PC-3 (cell line): ENCODE measurements around the gene C15orf40. TPM values are rescaled to one million over a fixed set of nuclear protein-coding genes. Genes with fewer than 3 reads are reported as not detected.

ENCODE experiments used
- ATAC-seq: fragments of 200-7000 bp; cut with Tn5 transposase; 2 replicates; pipeline ENCODE4 v1.9.1; 2020; ENCODE audit warnings: mild to moderate bottlenecking, moderate library complexity
- BruUV-seq: library from RNA; stranded (reverse); fragments of 400-500 nt; replicated peaks from 2 replicates; lab custom pipeline; 2021; lab: Mats Ljungman, UMichigan
- CTCF ChIA-PET: fragments of 300-600 bp; sonication (Branson Sonifier 250); formaldehyde crosslinking; loops from one replicate; lab custom pipeline; 2022; ENCODE audit warnings: antibody characterized with exemption; lab: Charles Lee
- POLR2A ChIA-PET: fragments of 300-600 bp; sonication (Branson Sonifier 250); formaldehyde crosslinking; loops from one replicate; lab custom pipeline; 2022; ENCODE audit warnings: antibody characterized with exemption; ENCODE audit not compliant: unreplicated experiment; lab: Charles Lee
- DNase-seq: peaks from one replicate; pipeline ENCODE4 v3.0.0-alpha.2; 2015
- H2AFZ ChIP-seq: fragments of 300-600 bp; sonication (generic); 2 replicates; pipeline ENCODE4 v1.6.0; 2016; ENCODE audit warnings: antibody characterized with exemption, low read length
- H3F3A ChIP-seq: fragments of 300-600 bp; sonication (generic); one replicate; pipeline ENCODE4 v1.6.0; 2017; ENCODE audit warnings: antibody characterized with exemption, low read length, control low read depth, mild to moderate bottlenecking; ENCODE audit not compliant: unreplicated experiment
- H3K27ac ChIP-seq: fragments of 300-600 bp; sonication (generic); 2 replicates; pipeline ENCODE4 v1.5.1; 2016; ENCODE audit warnings: mild to moderate bottlenecking, low read length
- H3K27me3 ChIP-seq: fragments of 300-600 bp; sonication (generic); 2 replicates; pipeline ENCODE4 v1.6.1; 2016; ENCODE audit warnings: low read length, mixed read lengths
- H3K36me3 ChIP-seq: fragments of 300-600 bp; sonication (generic); 2 replicates; pipeline ENCODE4 v1.6.1; 2016; ENCODE audit warnings: low read depth, mixed run types, low read length, mixed read lengths
- H3K4me1 ChIP-seq: fragments of 300-600 bp; sonication (generic); 2 replicates; pipeline ENCODE4 v1.5.1; 2016; ENCODE audit warnings: low read length; ENCODE audit not compliant: insufficient read depth
- H3K4me2 ChIP-seq: fragments of 300-600 bp; sonication (generic); 2 replicates; pipeline ENCODE4 v1.6.0; 2016; ENCODE audit warnings: low read length
- H3K4me3 ChIP-seq: fragments of 300-600 bp; sonication (generic); 2 replicates; pipeline ENCODE4 v1.5.1; 2016; ENCODE audit warnings: mild to moderate bottlenecking, low read length, mixed read lengths
- H3K79me2 ChIP-seq: fragments of 300-600 bp; sonication (generic); 2 replicates; pipeline ENCODE4 v1.6.1; 2017; ENCODE audit warnings: low read length, mixed read lengths
- H3K9ac ChIP-seq: fragments of 300-600 bp; sonication (generic); 2 replicates; pipeline ENCODE4 v1.6.0; 2016; ENCODE audit warnings: mild to moderate bottlenecking, low read length
- H3K9me2 ChIP-seq: fragments of 300-600 bp; sonication (generic); replicated peaks from 2 replicates; pipeline ENCODE4 v1.6.1; 2016; ENCODE audit warnings: mixed run types, low read length, mixed read lengths
- H3K9me3 ChIP-seq: fragments of 300-600 bp; sonication (generic); 2 replicates; pipeline ENCODE4 v1.6.1; 2016; ENCODE audit warnings: low read length, mixed read lengths
- H4K20me1 ChIP-seq: fragments of 300-600 bp; sonication (generic); 2 replicates; pipeline ENCODE4 v1.6.1; 2016; ENCODE audit warnings: low read length, mixed read lengths
- EZH2 ChIP-seq: fragments of 300-600 bp; sonication (generic); IDR thresholded peaks from one replicate; pipeline ENCODE4 v1.6.1; 2017; ENCODE audit warnings: antibody characterized with exemption, mild to moderate bottlenecking, low read length; ENCODE audit not compliant: unreplicated experiment
- EZH2phosphoT487 ChIP-seq: fragments of 300-600 bp; sonication (generic); IDR thresholded peaks from 2 replicates; pipeline ENCODE4 v1.6.1; 2018; ENCODE audit warnings: mild to moderate bottlenecking, antibody characterized with exemption, low read length, borderline replicate concordance
- intact Hi-C: fragments of 100-400 bp; cut with micrococcal nuclease; formaldehyde crosslinking; loops from 2 replicates; pipeline ENCODE4 v1.9.0; 2023
- total RNA-seq: library from RNA; depleted of rRNA; stranded (reverse); fragments of >200 nt; gene quantifications from 2 replicates; pipeline ENCODE4 v1.2.3, GENCODE V29; 2014
- TF ChIP-seq, protein P1 (sequence below): fragments of 300-600 bp; sonication (generic); conservative IDR thresholded peaks from 2 replicates; pipeline ENCODE4 v1.5.1; 2017; ENCODE audit warnings: antibody characterized with exemption, low read depth, mild to moderate bottlenecking, low read length

The C15orf40 gene
- total RNA-seq, 1 experiment from 2014 or later: 25.8 TPM

DNA sequence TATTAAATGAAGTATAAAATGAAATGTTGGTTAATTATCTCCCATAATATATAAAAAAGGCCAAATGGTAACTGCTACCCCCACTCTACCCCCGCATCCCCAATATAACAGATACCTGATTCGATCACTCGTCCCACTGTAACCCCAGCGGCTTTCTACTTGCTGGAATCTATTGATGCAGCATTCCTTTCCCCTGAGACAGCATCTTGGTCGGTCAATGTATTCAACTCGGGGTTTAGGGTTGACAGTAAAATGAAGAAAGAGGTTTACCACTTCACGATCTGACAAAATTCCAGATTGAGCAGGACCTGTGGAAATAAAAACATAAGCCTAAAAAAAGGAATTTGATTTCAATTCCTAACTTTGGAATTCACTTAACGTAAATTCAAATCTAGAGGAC lies 18.6 kb upstream of the C15orf40 start:
- DNase-seq (no peak), ATAC-seq (no peak)
- Histone ChIP-seq H4K20me1 (no peaks in the 10 kb centered on the region), H3K9ac (no peak overlapping the region), H3K9me3 (no peaks in the 10 kb centered on the region), H3K27ac (no peak overlapping the region), H3K4me1 (no peaks in the 10 kb centered on the region), H3K4me2 (no peak overlapping the region), H3K9me2 (no peaks in the 10 kb centered on the region), H3K36me3 (peaks cover 17% of the 10 kb centered on the region), H2AFZ (no peak overlapping the region), H3K27me3 (no peaks in the 10 kb centered on the region), H3K79me2 (peaks cover 41% of the 10 kb centered on the region), H3F3A (no peaks in the 10 kb centered on the region), H3K4me3 (no peak overlapping the region)
- POLR2A ChIA-PET: no interaction called here
- CTCF ChIA-PET: no interaction called here
- no peak for TF ChIP-seq EZH2phosphoT487
- TF ChIP-seq, protein P1, sequence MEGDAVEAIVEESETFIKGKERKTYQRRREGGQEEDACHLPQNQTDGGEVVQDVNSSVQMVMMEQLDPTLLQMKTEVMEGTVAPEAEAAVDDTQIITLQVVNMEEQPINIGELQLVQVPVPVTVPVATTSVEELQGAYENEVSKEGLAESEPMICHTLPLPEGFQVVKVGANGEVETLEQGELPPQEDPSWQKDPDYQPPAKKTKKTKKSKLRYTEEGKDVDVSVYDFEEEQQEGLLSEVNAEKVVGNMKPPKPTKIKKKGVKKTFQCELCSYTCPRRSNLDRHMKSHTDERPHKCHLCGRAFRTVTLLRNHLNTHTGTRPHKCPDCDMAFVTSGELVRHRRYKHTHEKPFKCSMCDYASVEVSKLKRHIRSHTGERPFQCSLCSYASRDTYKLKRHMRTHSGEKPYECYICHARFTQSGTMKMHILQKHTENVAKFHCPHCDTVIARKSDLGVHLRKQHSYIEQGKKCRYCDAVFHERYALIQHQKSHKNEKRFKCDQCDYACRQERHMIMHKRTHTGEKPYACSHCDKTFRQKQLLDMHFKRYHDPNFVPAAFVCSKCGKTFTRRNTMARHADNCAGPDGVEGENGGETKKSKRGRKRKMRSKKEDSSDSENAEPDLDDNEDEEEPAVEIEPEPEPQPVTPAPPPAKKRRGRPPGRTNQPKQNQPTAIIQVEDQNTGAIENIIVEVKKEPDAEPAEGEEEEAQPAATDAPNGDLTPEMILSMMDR: no peak
- TF ChIP-seq EZH2: no peak
- no TSS peak for BruUV-seq
- intact Hi-C loops: no loop called here

DNA sequence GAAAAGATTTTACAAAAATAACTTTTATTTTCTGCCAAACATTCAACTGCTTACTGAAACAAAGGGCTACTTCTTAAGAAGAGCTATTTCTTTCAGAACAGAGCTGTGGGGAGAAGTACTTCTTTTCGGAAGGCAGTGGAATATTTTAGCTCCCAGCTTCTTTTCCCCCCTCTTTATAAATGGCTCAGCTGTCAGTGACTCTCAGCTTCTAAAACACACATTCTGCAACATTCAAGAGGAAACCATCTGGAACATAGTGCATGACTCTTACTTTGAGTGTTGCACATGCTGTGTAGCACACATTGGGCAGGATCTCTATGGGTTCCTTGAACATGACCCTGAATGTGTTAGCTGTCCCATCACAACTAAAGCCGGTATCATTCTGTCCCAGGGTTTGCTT lies 7.0 kb upstream of the C15orf40 start:
- no peak overlapping the region for H3K4me3 ChIP-seq

DNA sequence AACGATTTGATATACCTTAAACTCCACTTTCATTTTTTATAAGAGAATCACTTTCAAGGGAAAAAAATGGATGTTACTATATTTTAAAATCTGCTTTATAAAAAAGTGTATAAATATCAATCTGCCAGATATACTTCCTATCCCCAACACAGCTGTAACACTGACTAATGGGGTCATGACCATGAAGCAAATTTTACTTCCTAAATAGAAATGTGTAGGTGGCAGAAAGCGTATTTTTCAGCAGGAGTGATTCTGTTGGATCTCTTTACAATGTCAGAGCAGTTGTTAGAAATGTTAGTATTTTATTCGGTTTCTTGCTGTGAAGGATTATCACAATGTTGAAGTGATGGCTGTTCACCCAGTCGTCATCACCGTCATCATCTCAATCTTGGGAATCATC lies 5.5 kb upstream of the C15orf40 start:
- no peak overlapping the region for H3K9ac ChIP-seq
- no peak overlapping the region for H2AFZ ChIP-seq
- ChIA-PET CTCF (no interaction called here), POLR2A (no interaction called here)
- no peak overlapping the region for H3K27ac ChIP-seq
- peaks cover 2% of the 10 kb centered on the region; the same call in 1 of the 2 replicates for H3K4me1 ChIP-seq
- DNase-seq (no peak), ATAC-seq (no peak)
- H3F3A ChIP-seq: no peaks in the 10 kb centered on the region
- H3K4me2 ChIP-seq: no peak overlapping the region
- H3K9me3 ChIP-seq: no peaks in the 10 kb centered on the region
- H3K9me2 ChIP-seq: no peaks in the 10 kb centered on the region
- no TSS peak for BruUV-seq
- no peaks in the 10 kb centered on the region for H3K79me2 ChIP-seq
- H3K27me3 ChIP-seq: no peaks in the 10 kb centered on the region
- H3K4me3 ChIP-seq: no peak overlapping the region
- H4K20me1 ChIP-seq: no peaks in the 10 kb centered on the region
- TF ChIP-seq, protein P1: no peak
- H3K36me3 ChIP-seq: peaks cover 28% of the 10 kb centered on the region
- intact Hi-C loops: no loop called here

More for the DNA sequence above, 7.0 kb upstream of the C15orf40 start:
- no peak for TF ChIP-seq EZH2
- TF ChIP-seq EZH2phosphoT487: no peak
- TF ChIP-seq, protein P1: no peak
- no peaks in the 10 kb centered on the region for H3K9me2 ChIP-seq
- ChIA-PET POLR2A (no interaction called here), CTCF (no interaction called here)
- H3K4me2 ChIP-seq: no peak overlapping the region
- no peaks in the 10 kb centered on the region for H3K4me1 ChIP-seq
- H3K36me3 ChIP-seq: peaks cover 28% of the 10 kb centered on the region
- H3K9me3 ChIP-seq: no peaks in the 10 kb centered on the region
- H2AFZ ChIP-seq: no peak overlapping the region
- H3K27me3 ChIP-seq: no peaks in the 10 kb centered on the region
- DNase-seq: no peak
- H4K20me1 ChIP-seq: no peaks in the 10 kb centered on the region
- H3K27ac ChIP-seq: no peak overlapping the region
- no TSS peak for BruUV-seq
- ATAC-seq: no peak
- no peaks in the 10 kb centered on the region for H3F3A ChIP-seq
- intact Hi-C loops: no loop called here
- no peaks in the 10 kb centered on the region for H3K79me2 ChIP-seq
- no peak overlapping the region for H3K9ac ChIP-seq
